GM12878 (cell line): ENCODE measurements around the gene SPATA46. TPM values are rescaled to one million over a fixed set of nuclear protein-coding genes. Genes with fewer than 3 reads are reported as not detected.

Source experiments
- ATAC-seq: fragments of 200-7000 bp; cut with Tn5 transposase; 3 replicates; pipeline ENCODE4 v1.9.1; 2020; ENCODE audit warnings: mild to moderate bottlenecking, moderate library complexity
- BruUV-seq: library from RNA; stranded (reverse); fragments of 400-500 nt; replicated peaks from 2 replicates; lab custom pipeline; 2021; lab: Mats Ljungman, UMichigan
- CTCF ChIA-PET: fragments of 300-600 bp; sonication (Branson Sonifier 250); formaldehyde crosslinking; extraction: SDS; loops from one replicate; lab custom pipeline; 2021; ENCODE audit warnings: inconsistent platforms; lab: Yijun Ruan, JAX
- POLR2A ChIA-PET: fragments of 350-600 bp; formaldehyde crosslinking; extraction: SDS; loops from one replicate; lab custom pipeline; 2021; ENCODE audit warnings: inconsistent platforms; lab: Charles Lee
- RAD21 ChIA-PET: fragments of 300-600 bp; sonication (Branson Sonifier 250); formaldehyde crosslinking; loops from one replicate; lab custom pipeline; 2023; ENCODE audit warnings: antibody characterized with exemption; ENCODE audit not compliant: unreplicated experiment; lab: Charles Lee
- SMC1A ChIA-PET: fragments of 300-600 bp; sonication (Branson Sonifier 250); formaldehyde crosslinking; loops from one replicate; lab custom pipeline; 2023; ENCODE audit not compliant: unreplicated experiment, uncharacterized antibody; lab: Charles Lee
- DNase-seq: peaks from one replicate; pipeline ENCODE4 v3.0.0-alpha.2; 2011; ENCODE audit warnings: low read depth, low spot score
- FAIRE-seq: peaks from 3 replicates; lab custom pipeline; 2011; peaks lifted over from hg19 to GRCh38; lab: Jason Lieb, UNC
- H2AFZ ChIP-seq: 2 replicates; pipeline ENCODE4 v1.6.0; 2011; ENCODE audit warnings: low read depth, low read length, control low read depth; ENCODE audit not compliant: control insufficient read depth
- H3K27ac ChIP-seq: 2 replicates; pipeline ENCODE4 v1.5.1; 2011; ENCODE audit warnings: control low read depth; ENCODE audit not compliant: control insufficient read depth, insufficient read depth
- H3K27me3 ChIP-seq, 2 experiments: replicated peaks in 1 of 2; 2 replicates each; pipeline versions ENCODE4 v1.6.0 to v1.6.1; 2011; ENCODE audit warnings: low read length in 1 of 2; ENCODE audit not compliant: control insufficient read depth in 2 of 2, insufficient read depth in 2 of 2
- H3K36me3 ChIP-seq, 2 experiments: 2 replicates each; pipeline ENCODE4 v1.5.1; 2011; ENCODE audit warnings: low read length in 1 of 2; ENCODE audit not compliant: control insufficient read depth in 2 of 2, insufficient read depth in 2 of 2
- H3K4me1 ChIP-seq: 2 replicates; pipeline ENCODE4 v1.6.1; 2011; ENCODE audit warnings: mild to moderate bottlenecking, low read length, moderate library complexity, mixed read lengths; ENCODE audit not compliant: control insufficient read depth, insufficient read depth
- H3K4me2 ChIP-seq: 2 replicates; pipeline ENCODE4 v1.6.0; 2011; ENCODE audit warnings: control low read depth; ENCODE audit not compliant: control insufficient read depth, insufficient read depth
- H3K4me3 ChIP-seq: fragments of 200-600 bp; sonication (generic); 2 replicates; pipeline ENCODE4 v1.5.1; 2016
- H3K79me2 ChIP-seq: 2 replicates; pipeline ENCODE4 v1.6.0; 2011; ENCODE audit warnings: low read length; ENCODE audit not compliant: control insufficient read depth, insufficient read depth
- H3K9ac ChIP-seq: 2 replicates; pipeline ENCODE4 v1.8.0; 2011; ENCODE audit warnings: low read length, control low read depth, mixed read lengths; ENCODE audit not compliant: control insufficient read depth, insufficient read depth
- H3K9me3 ChIP-seq: replicated peaks from 3 replicates; pipeline ENCODE4 v1.5.1; 2011; ENCODE audit warnings: mild to moderate bottlenecking, low read length; ENCODE audit not compliant: control insufficient read depth, insufficient read depth
- H4K20me1 ChIP-seq: 2 replicates; pipeline ENCODE4 v1.6.0; 2011; ENCODE audit not compliant: control insufficient read depth, insufficient read depth
- GABPA ChIP-seq: IDR thresholded peaks from 2 replicates; pipeline ENCODE4 v1.6.1; 2014; ENCODE audit warnings: antibody characterized with exemption, low read depth, mild to moderate bottlenecking, inconsistent platforms
- HDAC2 ChIP-seq: fragments of 200-600 bp; sonication (generic); IDR thresholded peaks from 2 replicates; pipeline ENCODE4 v1.6.1; 2017
- IKZF1 ChIP-seq: fragments of 450-650 bp; conservative IDR thresholded peaks from 2 replicates; pipeline ENCODE4 v1.6.1; 2017; ENCODE audit warnings: antibody characterized with exemption, mild to moderate bottlenecking
- MEF2A ChIP-seq: IDR thresholded peaks from 2 replicates; pipeline ENCODE4 v1.6.1; 2011; ENCODE audit warnings: low read depth, mild to moderate bottlenecking, low read length, moderate library complexity; ENCODE audit not compliant: insufficient read depth
- NFIC ChIP-seq: IDR thresholded peaks from 2 replicates; pipeline ENCODE4 v1.6.1; 2012; ENCODE audit warnings: low read depth, mild to moderate bottlenecking, inconsistent platforms, low read length, moderate library complexity
- PAX8 ChIP-seq: fragments of 450-650 bp; IDR thresholded peaks from 2 replicates; pipeline ENCODE4 v1.6.1; 2017; ENCODE audit warnings: mild to moderate bottlenecking, moderate library complexity
- SMAD5 ChIP-seq: IDR thresholded peaks from 2 replicates; pipeline ENCODE4 v1.6.1; 2016; ENCODE audit warnings: antibody characterized with exemption, low read depth
- SMARCA5 ChIP-seq: fragments of 450-650 bp; IDR thresholded peaks from 2 replicates; pipeline ENCODE4 v1.6.1; 2017; ENCODE audit warnings: mild to moderate bottlenecking
- TBL1XR1 ChIP-seq: IDR thresholded peaks from 2 replicates; pipeline ENCODE4 v1.6.1; 2012; ENCODE audit warnings: low read depth, low read length, improper control_type of control experiment
- ZNF24 ChIP-seq: fragments of 450-650 bp; IDR thresholded peaks from 2 replicates; pipeline ENCODE4 v1.6.1; 2017; ENCODE audit warnings: antibody characterized with exemption, mild to moderate bottlenecking
- WGBS: methylation state at CpG from one replicate; pipeline ENCODE4 v1.1.6; 2016; ENCODE audit warnings: low lambda C conversion rate; ENCODE audit not compliant: insufficient replicate concordance, insufficient coverage; ENCODE audit errors: missing lambda C conversion rate; 5-methylcytosine and 5-hydroxymethylcytosine counted together
- in situ Hi-C: fragments of 300-500 bp; cut with MboI; formaldehyde crosslinking; loops from 9 replicates; pipeline ENCODE4 v1.14.3; 2018; ENCODE audit warnings: mixed read lengths
- intact Hi-C: fragments of 100-400 bp; cut with micrococcal nuclease; formaldehyde crosslinking; loops from one replicate; pipeline ENCODE4 v1.14.2; 2022; ENCODE audit not compliant: unreplicated experiment
- polyA plus RNA-seq, 11 experiments: library from polyadenylated mRNA; depleted of rRNA in 4 of 11; unstranded in 6 of 11; stranded (reverse) in 5 of 11; fragments of >200 nt; fragmentation: Nextera tagmentation in 4 of 11; fragmentation: Illumina TruSeq in 1 of 11; extraction: Ambion mirVana in 4 of 11; extraction: Trizol in 1 of 11; gene quantifications; 1 replicate in 1 of 11; 2 replicates in 10 of 11; pipeline versions ENCODE4 v1.2.1 to v1.2.3, GENCODE V29; 2011 to 2016; ENCODE audit warnings: inconsistent platforms in 2 of 11, missing spikeins in 2 of 11, low read depth in 1 of 11
- total RNA-seq, 4 experiments: library from RNA; depleted of rRNA in 3 of 4; stranded (reverse); fragments of >200 nt in 3 of 4; fragmentation: Illumina TruSeq in 1 of 4; extraction: Trizol in 1 of 4; gene quantifications; 2 replicates each; pipeline versions ENCODE4 v1.2.1 to v1.2.3, GENCODE V29; 2013 to 2021
- TF ChIP-seq, protein P1 (sequence below): IDR thresholded peaks from 2 replicates; pipeline ENCODE4 v1.6.1; 2012; ENCODE audit warnings: low read depth, low read length, improper control_type of control experiment
- TF ChIP-seq, protein P2 (sequence below): fragments of 450-650 bp; IDR thresholded peaks from 2 replicates; pipeline ENCODE4 v1.6.1; 2018; ENCODE audit warnings: mild to moderate bottlenecking, low read depth, moderate library complexity; ENCODE audit not compliant: partially characterized antibody

The SPATA46 gene
- total and polyA plus RNA-seq, 10 of the 15 experiments (the other 5 are each of a cell fraction or from before 2014, with no cell fraction given), result not detected

DNA sequence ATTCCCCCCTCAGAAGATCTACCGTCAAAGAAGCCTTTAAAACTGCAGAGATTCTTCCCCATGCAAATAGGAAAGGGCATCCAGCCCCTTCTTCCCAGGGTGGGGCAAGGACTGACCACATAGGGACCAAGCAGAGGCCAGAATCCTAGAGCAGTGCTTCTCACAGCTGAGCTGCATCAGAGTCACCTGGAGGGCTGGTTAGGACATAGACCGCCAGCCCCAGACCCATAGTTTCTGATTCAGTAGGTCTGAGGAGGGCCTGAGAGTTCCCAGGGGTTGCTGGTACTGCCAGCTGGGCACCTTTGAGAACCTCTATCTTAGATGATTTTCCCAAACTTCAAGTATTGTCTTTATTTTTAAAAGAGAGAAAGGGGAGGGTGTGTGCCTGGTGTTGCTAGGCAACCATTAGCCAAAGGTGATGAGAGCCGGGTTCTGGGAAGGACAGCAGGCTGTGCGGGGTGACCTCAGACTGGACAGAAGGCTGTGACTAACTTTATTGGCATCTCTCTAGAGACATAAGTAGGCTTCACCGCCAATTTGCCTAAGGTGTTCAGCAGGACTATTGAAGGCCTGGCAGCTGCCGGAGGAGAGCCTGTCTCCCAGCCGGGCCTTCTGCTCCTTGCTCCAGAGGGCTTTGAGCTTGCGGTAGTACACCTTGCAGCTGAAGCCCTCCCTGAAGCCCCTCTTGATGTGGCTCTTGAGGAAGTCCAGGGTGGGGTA, 3.0 kb downstream of the SPATA46 start:
- Histone ChIP-seq H3K4me3 (no peak overlapping the region), H3K4me2 (no peak overlapping the region), H3K27me3 (no peaks in the 10 kb centered on the region), H4K20me1 (no peaks in the 10 kb centered on the region; the same call in 1 of the 2 replicates), H3K79me2 (no peaks in the 10 kb centered on the region), H3K27ac (no peak overlapping the region), H3K9ac (no peak overlapping the region), H3K36me3 (no peaks in the 10 kb centered on the region), H3K4me1 (no peaks in the 10 kb centered on the region), H2AFZ (no peak overlapping the region), H3K9me3 (no peaks in the 10 kb centered on the region)
- FAIRE-seq (no peak), ATAC-seq (no peak), DNase-seq (no peak)
- intact Hi-C loops (no loop called here), in situ Hi-C loops (no loop called here)
- CTCF ChIA-PET, result no interaction called here
- no TSS peak for BruUV-seq
- 63% methylated on average over 8 of the region's 8 CpGs for WGBS
- POLR2A ChIA-PET, result no interaction called here
- SMC1A ChIA-PET, result interaction anchor here (1.9 kb wide), 1 partner anchor 14 kb away, joined by 5 read pairs; no protein-coding TSS in a partner anchor
- no peak for TF ChIP-seq TBL1XR1
- RAD21 ChIA-PET, result no interaction called here

DNA sequence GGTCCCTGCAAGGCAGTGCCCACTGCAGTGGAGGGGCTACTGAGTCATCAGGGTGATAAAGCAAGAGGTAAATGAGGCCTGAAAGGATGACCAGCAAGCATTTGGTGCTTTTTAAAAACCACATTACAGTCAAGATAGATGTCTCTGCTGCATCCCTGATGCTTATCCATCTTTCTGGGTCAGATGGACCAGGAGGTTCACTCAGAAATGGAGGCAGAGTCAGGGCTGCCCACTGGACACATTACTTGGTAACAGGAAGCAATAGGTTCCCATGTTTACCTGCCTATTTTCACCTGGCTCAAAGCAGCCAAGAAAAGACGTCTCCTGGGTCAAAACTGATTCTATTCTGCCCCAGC, 3.6 kb downstream of the SPATA46 start:
- H4K20me1 ChIP-seq, result no peaks in the 10 kb centered on the region; the same call in 1 of the 2 replicates
- no peak overlapping the region for H2AFZ ChIP-seq
- ChIA-PET POLR2A (no interaction called here), CTCF (interaction anchor here (3.0 kb wide), 1 partner anchor 16 kb away, joined by 15 read pairs; no protein-coding TSS in a partner anchor), SMC1A (interaction anchor here (1.8 to 1.9 kb wide), 2 partner anchors 10 to 14 kb away, joined by 5 to 6 read pairs; no protein-coding TSS in a partner anchor), RAD21 (no interaction called here)
- in situ Hi-C loops (no loop called here), intact Hi-C loops (no loop called here)
- no peaks in the 10 kb centered on the region for H3K79me2 ChIP-seq
- no TSS peak for BruUV-seq
- H3K9me3 ChIP-seq, result no peaks in the 10 kb centered on the region
- no peak overlapping the region for H3K4me2 ChIP-seq
- FAIRE-seq, result no peak
- H3K4me1 ChIP-seq, result no peaks in the 10 kb centered on the region
- H3K27ac ChIP-seq, result no peak overlapping the region
- no peak overlapping the region for H3K9ac ChIP-seq
- no peak for DNase-seq
- no peaks in the 10 kb centered on the region for H3K36me3 ChIP-seq
- 0% methylated on average over 1 of the region's 1 CpG for whole genome bisulfite sequencing
- no peak overlapping the region for H3K4me3 ChIP-seq
- no peak for TF ChIP-seq NFIC
- TF ChIP-seq HDAC2, result no peak
- TF ChIP-seq, protein P1, sequence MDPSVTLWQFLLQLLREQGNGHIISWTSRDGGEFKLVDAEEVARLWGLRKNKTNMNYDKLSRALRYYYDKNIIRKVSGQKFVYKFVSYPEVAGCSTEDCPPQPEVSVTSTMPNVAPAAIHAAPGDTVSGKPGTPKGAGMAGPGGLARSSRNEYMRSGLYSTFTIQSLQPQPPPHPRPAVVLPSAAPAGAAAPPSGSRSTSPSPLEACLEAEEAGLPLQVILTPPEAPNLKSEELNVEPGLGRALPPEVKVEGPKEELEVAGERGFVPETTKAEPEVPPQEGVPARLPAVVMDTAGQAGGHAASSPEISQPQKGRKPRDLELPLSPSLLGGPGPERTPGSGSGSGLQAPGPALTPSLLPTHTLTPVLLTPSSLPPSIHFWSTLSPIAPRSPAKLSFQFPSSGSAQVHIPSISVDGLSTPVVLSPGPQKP, result no peak
- no peak for TF ChIP-seq PAX8
- no peak for TF ChIP-seq IKZF1
- no peak for TF ChIP-seq SMAD5
- no peak for TF ChIP-seq ZNF24
- no peak for TF ChIP-seq SMARCA5
- TF ChIP-seq GABPA, result no peak
- TF ChIP-seq, protein P2, sequence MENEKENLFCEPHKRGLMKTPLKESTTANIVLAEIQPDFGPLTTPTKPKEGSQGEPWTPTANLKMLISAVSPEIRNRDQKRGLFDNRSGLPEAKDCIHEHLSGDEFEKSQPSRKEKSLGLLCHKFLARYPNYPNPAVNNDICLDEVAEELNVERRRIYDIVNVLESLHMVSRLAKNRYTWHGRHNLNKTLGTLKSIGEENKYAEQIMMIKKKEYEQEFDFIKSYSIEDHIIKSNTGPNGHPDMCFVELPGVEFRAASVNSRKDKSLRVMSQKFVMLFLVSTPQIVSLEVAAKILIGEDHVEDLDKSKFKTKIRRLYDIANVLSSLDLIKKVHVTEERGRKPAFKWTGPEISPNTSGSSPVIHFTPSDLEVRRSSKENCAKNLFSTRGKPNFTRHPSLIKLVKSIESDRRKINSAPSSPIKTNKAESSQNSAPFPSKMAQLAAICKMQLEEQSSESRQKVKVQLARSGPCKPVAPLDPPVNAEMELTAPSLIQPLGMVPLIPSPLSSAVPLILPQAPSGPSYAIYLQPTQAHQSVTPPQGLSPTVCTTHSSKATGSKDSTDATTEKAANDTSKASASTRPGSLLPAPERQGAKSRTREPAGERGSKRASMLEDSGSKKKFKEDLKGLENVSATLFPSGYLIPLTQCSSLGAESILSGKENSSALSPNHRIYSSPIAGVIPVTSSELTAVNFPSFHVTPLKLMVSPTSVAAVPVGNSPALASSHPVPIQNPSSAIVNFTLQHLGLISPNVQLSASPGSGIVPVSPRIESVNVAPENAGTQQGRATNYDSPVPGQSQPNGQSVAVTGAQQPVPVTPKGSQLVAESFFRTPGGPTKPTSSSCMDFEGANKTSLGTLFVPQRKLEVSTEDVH, result no peak
- no peak for TF ChIP-seq MEF2A
- no peaks in the 10 kb centered on the region for H3K27me3 ChIP-seq
- no peak for ATAC-seq
